Erythroblast (primary cell): ENCODE results near the gene SYCN.

Experiments
- GATA1 ChIP-seq: IDR thresholded peaks from 2 replicates; pipeline ENCODE4 v1.6.1; 2011; ENCODE audit warnings: low read depth, mild to moderate bottlenecking, control low read depth, low read length, moderate library complexity
- POLR2A ChIP-seq: IDR thresholded peaks from 2 replicates; pipeline ENCODE4 v1.6.1; 2011; ENCODE audit warnings: mild to moderate bottlenecking, low read length

GRCh38 chr19:39252458-39252857 lies 48.4 kb upstream of the SYCN start:
- TF ChIP-seq POLR2A = no peak
- TF ChIP-seq GATA1 = no peak
